B cell (primary cell): ENCODE measurements around the gene CRB3. TPM values are rescaled to one million over a fixed set of nuclear protein-coding genes. Genes with fewer than 3 reads are reported as not detected.

Experiments
- ATAC-seq: fragments of 200-7000 bp; cut with Tn5 transposase; one replicate; pipeline ENCODE4 v1.10.0; 2021; ENCODE audit warnings: low read depth, mild to moderate bottlenecking, moderate number of reproducible peaks, moderate library complexity
- CTCF ChIA-PET: fragments of 350-600 bp; sonication (Branson Sonifier 250); formaldehyde crosslinking; loops from one replicate; lab custom pipeline; 2021; ENCODE audit warnings: antibody characterized with exemption, inconsistent platforms; lab: Charles Lee
- POLR2A ChIA-PET: fragments of 350-600 bp; sonication (Branson Sonifier 250); formaldehyde crosslinking; loops from one replicate; lab custom pipeline; 2021; ENCODE audit warnings: antibody characterized with exemption; lab: Charles Lee
- DNase-seq: peaks from one replicate; pipeline ENCODE4 v3.0.0; 2013
- H2AFZ ChIP-seq: 2 replicates; pipeline ENCODE4 v1.6.1; 2012; ENCODE audit warnings: mild to moderate bottlenecking, low read depth, low read length; ENCODE audit not compliant: insufficient read depth, poor library complexity, severe bottlenecking
- H3K27ac ChIP-seq, 2 donors: 1 replicate in 1 of 2; 2 replicates in 1 of 2; pipeline ENCODE4 v1.5.1; 2012 to 2013; ENCODE audit warnings: low read length in 2 of 2, mild to moderate bottlenecking in 2 of 2, moderate library complexity in 1 of 2
- H3K27me3 ChIP-seq, 4 experiments: fragments of 200-600 bp in 1 of 4; sonication (generic) in 1 of 4; replicated peaks in 1 of 4; 1 replicate in 2 of 4; 2 replicates in 2 of 4; pipeline versions ENCODE4 v1.6.1 to v1.7.0; 2013 to 2016; ENCODE audit warnings: low read length in 3 of 4, mild to moderate bottlenecking in 2 of 4, mixed read lengths in 1 of 4, moderate library complexity in 1 of 4; ENCODE audit not compliant: insufficient read depth in 4 of 4, control insufficient read depth in 3 of 4; ENCODE audit errors: control extremely low read depth in 1 of 4
- H3K36me3 ChIP-seq, 2 experiments: replicated peaks in 1 of 2; 1 replicate in 1 of 2; 2 replicates in 1 of 2; pipeline versions ENCODE4 v1.6.1 to v1.7.1; 2013; ENCODE audit warnings: low read length in 1 of 2; ENCODE audit not compliant: insufficient read depth in 2 of 2, control insufficient read depth in 1 of 2; ENCODE audit errors: control extremely low read depth in 1 of 2, extremely low read depth in 1 of 2
- H3K4me1 ChIP-seq, 2 donors: fragments of 200-600 bp in 1 of 2; sonication (generic) in 1 of 2; 1 replicate in 1 of 2; 2 replicates in 1 of 2; pipeline versions ENCODE4 v1.5.1 to v1.6.1; 2013 to 2017; ENCODE audit warnings: low read length in 2 of 2; ENCODE audit not compliant: control insufficient read depth in 2 of 2, insufficient read depth in 2 of 2
- H3K4me2 ChIP-seq: replicated peaks from 2 replicates; pipeline ENCODE3; 2012; ENCODE audit warnings: mild to moderate bottlenecking, low read depth, low read length; ENCODE audit not compliant: poor library complexity, severe bottlenecking
- H3K4me3 ChIP-seq, 5 experiments: fragments of 200-600 bp in 1 of 5; sonication (generic) in 1 of 5; 1 replicate in 3 of 5; 2 replicates in 2 of 5; pipeline versions ENCODE4 v1.5.1 to v1.7.0; 2011 to 2016; ENCODE audit warnings: low read length in 4 of 5, mild to moderate bottlenecking in 4 of 5, low read depth in 2 of 5, control low read depth in 1 of 5, moderate library complexity in 1 of 5; ENCODE audit not compliant: insufficient read depth in 1 of 5; ENCODE audit errors: control extremely low read depth in 1 of 5, extremely low read depth in 1 of 5
- H3K79me2 ChIP-seq: fragments of 200-600 bp; sonication (generic); one replicate; pipeline ENCODE4 v1.6.0; 2016; ENCODE audit warnings: low read length; ENCODE audit not compliant: control insufficient read depth, insufficient read depth
- H3K9ac ChIP-seq: fragments of 200-600 bp; sonication (generic); 2 replicates; pipeline ENCODE4 v1.6.1; 2017; ENCODE audit warnings: mild to moderate bottlenecking, low read length, moderate library complexity
- H3K9me3 ChIP-seq, 3 donors: one replicate each; pipeline versions ENCODE4 v1.6.1 to v1.7.1; 2013; ENCODE audit warnings: low read length in 2 of 3; ENCODE audit not compliant: control insufficient read depth in 2 of 3, insufficient read depth in 1 of 3; ENCODE audit errors: control extremely low read depth in 1 of 3
- H4K20me1 ChIP-seq: 2 replicates; pipeline ENCODE4 v1.6.0; 2012; ENCODE audit warnings: mild to moderate bottlenecking, low read length; ENCODE audit not compliant: insufficient read depth, control insufficient read depth, poor library complexity, severe bottlenecking
- H3K27ac Mint-ChIP-seq: one replicate; pipeline ENCODE4 v1.8.0; 2021; ENCODE audit warnings: mixed read lengths
- H3K27me3 Mint-ChIP-seq: one replicate; pipeline ENCODE4 v1.8.0; 2021; ENCODE audit warnings: mixed read lengths
- H3K4me1 Mint-ChIP-seq: one replicate; pipeline ENCODE4 v1.8.0; 2021; ENCODE audit warnings: mixed read lengths
- H3K4me3 Mint-ChIP-seq: one replicate; pipeline ENCODE4 v1.8.0; 2021; ENCODE audit warnings: mixed read lengths
- H3K9me3 Mint-ChIP-seq: one replicate; pipeline ENCODE4 v1.8.0; 2022; ENCODE audit warnings: mixed read lengths; ENCODE audit not compliant: insufficient read depth
- EZH2 ChIP-seq: IDR thresholded peaks from 2 replicates; pipeline ENCODE4 v1.6.1; 2012; ENCODE audit warnings: borderline replicate concordance, low read depth, mild to moderate bottlenecking, moderate library complexity, low read length; ENCODE audit not compliant: insufficient read depth, poor library complexity, severe bottlenecking
- WGBS: methylation state at CpG from one replicate; pipeline ENCODE4 v1.1.5; 2013; ENCODE audit warnings: missing lambda C conversion rate; ENCODE audit not compliant: insufficient coverage; 5-methylcytosine and 5-hydroxymethylcytosine counted together
- intact Hi-C: fragments of 100-400 bp; cut with micrococcal nuclease; formaldehyde crosslinking; loops from one replicate; pipeline ENCODE4 v1.10.0; 2022
- polyA plus RNA-seq: library from polyadenylated mRNA; depleted of rRNA; stranded (reverse); fragments of >200 nt; gene quantifications from 2 replicates; pipeline ENCODE4 v1.2.3, GENCODE V29; 2012
- total RNA-seq, 2 donors: library from RNA; stranded (reverse); fragments of 120-200 nt in 1 of 2; gene quantifications; 1 replicate in 1 of 2; 2 replicates in 1 of 2; pipeline versions ENCODE4 v1.2.3 to v1.2.4, GENCODE V29; 2013 to 2022
- TF ChIP-seq, protein P1 (sequence below): fragments of 200-600 bp; IDR thresholded peaks from one replicate; pipeline ENCODE4 v1.8.0; 2022; ENCODE audit warnings: antibody characterized with exemption, mild to moderate bottlenecking

CRB3 gene
- total and polyA plus RNA-seq, 2 donors (not counting 1 experiment from before 2014, with no cell fraction given), result 2.1 to 3.6 TPM

DNA sequence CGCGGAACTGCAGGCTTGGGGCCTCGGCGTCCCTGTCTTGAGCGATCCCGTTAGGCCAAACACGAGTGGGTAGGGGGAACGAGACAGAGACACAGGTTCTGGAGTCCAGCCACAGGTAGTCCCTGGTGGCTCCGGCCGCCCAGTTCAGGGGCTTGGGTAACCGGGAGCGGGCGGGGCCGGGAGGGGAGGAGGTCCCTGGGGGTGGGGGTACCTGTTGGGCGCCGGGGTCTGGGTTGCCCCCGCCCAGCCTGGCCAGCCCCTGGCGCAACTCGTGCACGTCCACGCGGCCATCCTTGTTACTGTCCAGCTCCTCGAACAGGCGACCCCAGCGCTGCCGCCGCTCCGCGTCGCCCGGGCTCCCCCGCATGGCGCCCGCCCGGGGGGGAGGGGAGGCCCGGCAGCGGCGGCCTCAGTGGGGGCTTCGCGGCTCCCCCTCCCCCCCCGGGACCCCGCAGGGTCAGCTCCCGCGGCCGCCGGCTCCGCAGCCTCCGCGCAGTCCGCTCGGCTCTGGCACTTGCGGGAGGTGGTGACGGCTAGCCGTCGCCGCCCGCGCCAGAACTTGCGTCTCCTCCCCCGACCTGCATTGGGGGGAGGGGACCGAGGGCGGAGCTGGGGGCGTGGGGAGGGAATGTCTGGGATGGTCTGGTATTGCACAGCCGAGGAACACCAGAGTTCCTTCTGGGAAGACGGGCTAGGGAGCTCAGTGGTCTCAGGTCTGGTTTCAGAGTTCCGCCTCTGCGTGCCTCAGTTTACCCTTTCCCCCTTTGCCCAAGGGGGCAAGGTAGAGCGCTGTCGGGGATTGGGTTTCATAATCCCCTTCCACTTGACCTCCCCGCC lies 4.6 kb upstream of the CRB3 start, which contains the start of gene SLC25A23:
Gene SLC25A23 (minus strand): TSS at position 531 of the 837 bp plus-strand sequence. CDS start 164 bp downstream, at position 367.
- ATAC-seq (peak; percentile 18), DNase-seq (no peak)
- no peaks in the 10 kb centered on the region for H3K36me3 ChIP-seq
- H4K20me1 ChIP-seq, result no peaks in the 10 kb centered on the region
- no peaks in the 10 kb centered on the region for H3K79me2 ChIP-seq
- CTCF ChIA-PET, result interaction anchor here (0.6 to 1.1 kb wide), 3 partner anchors 35 to 294 kb away, joined by 3 to 4 read pairs (median 3); partner anchors contain the start of gene KHSRP
- 6% methylated on average over 68 of the region's 70 CpGs for WGBS
- H3K9me3 ChIP-seq, result peaks cover 0 to 24% (median 1%) of the 10 kb centered on the region in 3 donors
- TF ChIP-seq, protein P1, sequence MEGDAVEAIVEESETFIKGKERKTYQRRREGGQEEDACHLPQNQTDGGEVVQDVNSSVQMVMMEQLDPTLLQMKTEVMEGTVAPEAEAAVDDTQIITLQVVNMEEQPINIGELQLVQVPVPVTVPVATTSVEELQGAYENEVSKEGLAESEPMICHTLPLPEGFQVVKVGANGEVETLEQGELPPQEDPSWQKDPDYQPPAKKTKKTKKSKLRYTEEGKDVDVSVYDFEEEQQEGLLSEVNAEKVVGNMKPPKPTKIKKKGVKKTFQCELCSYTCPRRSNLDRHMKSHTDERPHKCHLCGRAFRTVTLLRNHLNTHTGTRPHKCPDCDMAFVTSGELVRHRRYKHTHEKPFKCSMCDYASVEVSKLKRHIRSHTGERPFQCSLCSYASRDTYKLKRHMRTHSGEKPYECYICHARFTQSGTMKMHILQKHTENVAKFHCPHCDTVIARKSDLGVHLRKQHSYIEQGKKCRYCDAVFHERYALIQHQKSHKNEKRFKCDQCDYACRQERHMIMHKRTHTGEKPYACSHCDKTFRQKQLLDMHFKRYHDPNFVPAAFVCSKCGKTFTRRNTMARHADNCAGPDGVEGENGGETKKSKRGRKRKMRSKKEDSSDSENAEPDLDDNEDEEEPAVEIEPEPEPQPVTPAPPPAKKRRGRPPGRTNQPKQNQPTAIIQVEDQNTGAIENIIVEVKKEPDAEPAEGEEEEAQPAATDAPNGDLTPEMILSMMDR, result no peak
- TF ChIP-seq EZH2, result no peak
- peak within 1 kb of the TSS; percentile 60 to 93 (median 78) for H3K4me3 ChIP-seq
- POLR2A ChIA-PET, result interaction anchor here (0.5 to 1.4 kb wide), 4 partner anchors 22 to 68 kb away, joined by 3 to 10 read pairs (median 6); partner anchors contain the start of genes DENND1C and KHSRP
- H3K9ac ChIP-seq, result peak within 1 kb of the TSS; percentile 90
- H3K4me1 ChIP-seq, result peaks cover 7 to 32% of the 10 kb centered on the region in 2 donors
- peaks cover 0 to 9% (median 3%) of the 10 kb centered on the region in 4 experiments for H3K27me3 ChIP-seq
- H3K4me2 ChIP-seq, result peak within 1 kb of the TSS; percentile 85
- H2AFZ ChIP-seq, result peak within 1 kb of the TSS; percentile 96
- peak within 1 kb of the TSS; percentile 76 to 86 for H3K27ac ChIP-seq
- intact Hi-C loops, result loop anchor here (1.0 to 2.0 kb wide), 10 partner anchors 34 to 555 kb away; partner anchors contain the start of genes CLPP, GPR108, GTF2F1 and VMAC
- Mint-ChIP-seq H3K27ac (peak within 1 kb of the TSS; percentile 88), H3K4me3 (peak within 1 kb of the TSS; percentile 95), H3K9me3 (no peaks in the 10 kb centered on the region), H3K4me1 (peaks cover 25% of the 10 kb centered on the region), H3K27me3 (no peaks in the 10 kb centered on the region)
